SU-DHL-6 (cell line): ENCODE measurements around the gene NDUFA5.

ENCODE experiments used
- H2AFZ ChIP-seq: fragments of 200-600 bp; sonication (generic); 2 replicates; pipeline ENCODE4 v1.6.1; 2014; ENCODE audit warnings: low read depth, mild to moderate bottlenecking, moderate library complexity, mixed read lengths, antibody characterized with exemption, low read length; ENCODE audit not compliant: severe bottlenecking
- H3F3A ChIP-seq: fragments of 200-600 bp; shearing (Covaris generic); 2 replicates; pipeline ENCODE4 v1.6.0; 2016; ENCODE audit warnings: antibody characterized with exemption, mild to moderate bottlenecking; ENCODE audit not compliant: insufficient read depth
- H3K27ac ChIP-seq: fragments of 200-600 bp; sonication (generic); 2 replicates; pipeline ENCODE4 v1.5.1; 2016; ENCODE audit warnings: low read depth, mild to moderate bottlenecking, low read length, moderate library complexity, mixed read lengths
- H3K27me3 ChIP-seq: fragments of 200-600 bp; sonication (generic), shearing (Covaris generic); 2 replicates; pipeline ENCODE4 v1.6.0; 2014; ENCODE audit warnings: mild to moderate bottlenecking, low read length
- H3K36me3 ChIP-seq: fragments of 200-600 bp; sonication (generic); 2 replicates; pipeline ENCODE4 v1.6.1; 2014; ENCODE audit warnings: mild to moderate bottlenecking, low read length, mixed read lengths
- H3K4me2 ChIP-seq: fragments of 300-600, 200-600 bp; shearing (Covaris generic), sonication (generic); 2 replicates; pipeline ENCODE4 v1.6.0; 2014; ENCODE audit warnings: low read length, low read depth, mild to moderate bottlenecking; ENCODE audit not compliant: poor library complexity, severe bottlenecking
- H3K4me3 ChIP-seq: fragments of 200-600 bp; sonication (generic); 2 replicates; pipeline ENCODE4 v1.5.1; 2014; ENCODE audit warnings: antibody characterized with exemption, low read length, mild to moderate bottlenecking, mixed read lengths; ENCODE audit not compliant: insufficient read depth, poor library complexity, severe bottlenecking
- H3K79me2 ChIP-seq: fragments of 200-600 bp; sonication (generic); 2 replicates; pipeline ENCODE4 v1.6.1; 2014; ENCODE audit warnings: mild to moderate bottlenecking, low read length, moderate library complexity; ENCODE audit not compliant: insufficient read depth
- H3K9ac ChIP-seq: fragments of 200-600 bp; sonication (generic); 2 replicates; pipeline ENCODE4 v1.7.0; 2014; ENCODE audit warnings: mild to moderate bottlenecking, low read length
- H3K9me2 ChIP-seq: fragments of 200-600 bp; sonication (generic); replicated peaks from 2 replicates; pipeline ENCODE4 v1.6.1; 2014; ENCODE audit warnings: low read length; ENCODE audit not compliant: insufficient read depth
- H3K9me3 ChIP-seq: fragments of 200-600 bp; sonication (generic); 2 replicates; pipeline ENCODE4 v1.6.1; 2014; ENCODE audit warnings: low read length, mixed read lengths; ENCODE audit not compliant: insufficient read depth
- H4K20me1 ChIP-seq: fragments of 200-600 bp; sonication (generic); 2 replicates; pipeline ENCODE4 v1.6.1; 2014; ENCODE audit warnings: low read depth, mild to moderate bottlenecking, antibody characterized with exemption, low read length, moderate library complexity, mixed read lengths
- EZH2phosphoT487 ChIP-seq: fragments of 200-600 bp; sonication (generic), shearing (Covaris generic); conservative IDR thresholded peaks from 2 replicates; pipeline ENCODE4 v1.6.1; 2018; ENCODE audit warnings: mild to moderate bottlenecking, antibody characterized with exemption, low read length, moderate library complexity, mixed read lengths
- TF ChIP-seq, protein P1 (sequence below): fragments of 200-600 bp; sonication (generic); IDR thresholded peaks from one replicate; pipeline ENCODE4 v1.5.1; 2017; ENCODE audit warnings: antibody characterized with exemption, mild to moderate bottlenecking, low read length, moderate library complexity; ENCODE audit not compliant: insufficient read depth, poor library complexity, severe bottlenecking

NDUFA5 gene

DNA sequence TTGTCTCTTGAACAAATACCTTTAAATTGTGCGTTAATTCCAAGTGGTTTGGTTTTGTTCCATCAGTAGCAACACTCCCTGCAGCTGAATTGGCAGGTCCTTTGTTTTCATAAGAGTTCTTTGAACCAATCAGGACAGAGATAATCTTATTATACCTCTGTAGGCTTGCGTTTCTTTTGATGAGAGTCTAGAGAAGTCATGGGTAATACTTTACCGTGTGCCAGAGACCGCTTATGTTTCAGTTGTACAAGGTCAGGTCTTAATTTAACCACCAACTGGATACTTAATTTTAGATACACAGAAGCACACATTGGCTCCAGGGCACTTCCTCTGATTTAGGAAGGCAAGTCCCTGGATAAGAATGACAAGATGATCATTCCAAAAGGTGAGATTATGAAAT lies 43.9 kb upstream of the NDUFA5 start, which contains the start of gene ASB15:
ASB15 (plus strand) TSS at position 292 of the 400 bp plus-strand sequence. CDS start 12,682 bp downstream, outside the sequence.
- no peak within 1 kb of the TSS for H2AFZ ChIP-seq
- no peaks in the 10 kb centered on the region for H3K9me3 ChIP-seq
- H3K4me3 ChIP-seq: no peak within 1 kb of the TSS
- no peaks in the 10 kb centered on the region for H3K27me3 ChIP-seq
- no peaks in the 10 kb centered on the region for H3K9me2 ChIP-seq
- H3K79me2 ChIP-seq: no peaks in the 10 kb centered on the region
- no peak within 1 kb of the TSS for H3K9ac ChIP-seq
- H3F3A ChIP-seq: no peaks in the 10 kb centered on the region
- TF ChIP-seq EZH2phosphoT487: no peak
- TF ChIP-seq, protein P1, sequence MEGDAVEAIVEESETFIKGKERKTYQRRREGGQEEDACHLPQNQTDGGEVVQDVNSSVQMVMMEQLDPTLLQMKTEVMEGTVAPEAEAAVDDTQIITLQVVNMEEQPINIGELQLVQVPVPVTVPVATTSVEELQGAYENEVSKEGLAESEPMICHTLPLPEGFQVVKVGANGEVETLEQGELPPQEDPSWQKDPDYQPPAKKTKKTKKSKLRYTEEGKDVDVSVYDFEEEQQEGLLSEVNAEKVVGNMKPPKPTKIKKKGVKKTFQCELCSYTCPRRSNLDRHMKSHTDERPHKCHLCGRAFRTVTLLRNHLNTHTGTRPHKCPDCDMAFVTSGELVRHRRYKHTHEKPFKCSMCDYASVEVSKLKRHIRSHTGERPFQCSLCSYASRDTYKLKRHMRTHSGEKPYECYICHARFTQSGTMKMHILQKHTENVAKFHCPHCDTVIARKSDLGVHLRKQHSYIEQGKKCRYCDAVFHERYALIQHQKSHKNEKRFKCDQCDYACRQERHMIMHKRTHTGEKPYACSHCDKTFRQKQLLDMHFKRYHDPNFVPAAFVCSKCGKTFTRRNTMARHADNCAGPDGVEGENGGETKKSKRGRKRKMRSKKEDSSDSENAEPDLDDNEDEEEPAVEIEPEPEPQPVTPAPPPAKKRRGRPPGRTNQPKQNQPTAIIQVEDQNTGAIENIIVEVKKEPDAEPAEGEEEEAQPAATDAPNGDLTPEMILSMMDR: no peak
- no peaks in the 10 kb centered on the region for H3K36me3 ChIP-seq
- no peak within 1 kb of the TSS for H3K4me2 ChIP-seq
- H4K20me1 ChIP-seq: no peaks in the 10 kb centered on the region
- no peak within 1 kb of the TSS for H3K27ac ChIP-seq

DNA sequence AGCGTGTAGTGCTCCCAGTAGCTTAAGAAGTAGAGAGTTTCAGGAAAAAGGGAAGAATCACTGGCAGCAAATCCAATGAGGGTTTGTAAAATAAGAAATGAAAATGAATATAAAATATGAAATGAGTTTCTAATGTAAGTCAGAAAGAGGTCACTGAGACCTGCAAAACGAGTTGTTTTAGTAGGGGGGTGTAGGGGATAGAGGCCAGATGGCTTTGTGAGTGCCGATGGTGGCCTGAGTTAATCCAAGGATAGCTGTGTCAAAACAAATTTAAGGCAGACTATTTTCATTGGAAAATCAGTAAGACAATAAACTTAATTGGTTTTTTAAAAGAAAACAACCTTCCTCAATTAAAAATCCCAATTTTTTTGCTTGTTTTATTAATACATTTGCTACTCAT lies 43.3 kb upstream of the NDUFA5 start:
- Histone ChIP-seq H3K9me3 (no peaks in the 10 kb centered on the region), H3K36me3 (no peaks in the 10 kb centered on the region), H3K79me2 (no peaks in the 10 kb centered on the region), H3K4me2 (no peak overlapping the region), H3F3A (no peaks in the 10 kb centered on the region), H3K27ac (no peak overlapping the region), H2AFZ (no peak overlapping the region), H3K27me3 (no peaks in the 10 kb centered on the region), H3K4me3 (no peak overlapping the region), H3K9me2 (no peaks in the 10 kb centered on the region), H4K20me1 (no peaks in the 10 kb centered on the region), H3K9ac (no peak overlapping the region)
- no peak for TF ChIP-seq EZH2phosphoT487
- TF ChIP-seq, protein P1: no peak

DNA sequence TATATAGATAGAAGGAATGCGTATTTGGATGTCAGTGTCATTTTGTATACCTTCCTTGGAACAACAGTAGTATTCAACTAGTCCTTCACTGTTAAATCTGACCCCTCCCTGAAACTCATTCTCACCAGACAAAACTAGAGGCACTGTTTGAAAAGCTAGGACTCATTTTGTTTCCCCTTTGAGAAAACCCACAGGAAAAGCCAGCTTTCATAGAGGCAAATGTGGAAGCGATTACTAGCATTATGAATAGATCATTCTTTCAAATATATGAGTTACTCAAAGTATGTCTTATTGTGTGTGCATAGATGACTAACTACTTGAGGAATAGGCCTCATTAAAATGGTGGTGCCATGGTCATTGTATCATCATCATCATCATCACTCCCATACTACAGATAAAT lies 42.1 kb upstream of the NDUFA5 start:
- Histone ChIP-seq H3K36me3 (no peaks in the 10 kb centered on the region), H3K79me2 (no peaks in the 10 kb centered on the region), H3K4me3 (no peak overlapping the region), H3K4me2 (no peak overlapping the region), H3K27me3 (no peaks in the 10 kb centered on the region), H3K9me2 (no peaks in the 10 kb centered on the region), H3K9me3 (no peaks in the 10 kb centered on the region), H2AFZ (no peak overlapping the region), H3F3A (no peaks in the 10 kb centered on the region), H4K20me1 (no peaks in the 10 kb centered on the region), H3K9ac (no peak overlapping the region), H3K27ac (no peak overlapping the region)
- no peak for TF ChIP-seq EZH2phosphoT487
- TF ChIP-seq, protein P1: no peak

DNA sequence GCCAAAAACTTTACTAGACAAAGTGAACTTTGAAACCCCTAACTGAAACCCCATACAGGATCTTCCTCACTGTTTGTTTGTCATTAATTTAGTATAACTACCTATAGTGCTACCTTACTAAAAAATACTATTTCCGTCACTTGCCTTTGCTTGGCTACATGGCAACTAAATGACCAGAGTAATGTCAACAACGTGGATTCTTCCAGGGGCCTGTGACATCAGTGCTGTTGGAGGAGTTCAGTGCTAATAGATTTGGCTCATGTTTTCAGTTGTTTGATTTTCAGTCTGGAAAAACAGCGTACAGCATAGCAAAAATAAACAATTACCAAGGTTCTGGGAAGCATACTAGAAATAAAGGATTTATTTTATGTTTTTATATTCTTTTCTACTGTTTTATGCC lies 41.0 kb upstream of the NDUFA5 start:
- Histone ChIP-seq H3K9me3 (no peaks in the 10 kb centered on the region), H3K4me3 (no peak overlapping the region), H3K9ac (no peak overlapping the region), H3K36me3 (no peaks in the 10 kb centered on the region), H3K27me3 (no peaks in the 10 kb centered on the region), H3K9me2 (no peaks in the 10 kb centered on the region), H3K4me2 (no peak overlapping the region), H3F3A (no peaks in the 10 kb centered on the region), H3K79me2 (no peaks in the 10 kb centered on the region), H4K20me1 (no peaks in the 10 kb centered on the region), H3K27ac (no peak overlapping the region), H2AFZ (no peak overlapping the region)
- TF ChIP-seq, protein P1: no peak
- no peak for TF ChIP-seq EZH2phosphoT487
